HUES6 (cell line): ENCODE data around the gene PPP4R2.
"Not testable (repeated sequence)": the region's sequence is repeated elsewhere in the genome, so short reads cannot be mapped to it uniquely, and the experiment has no call there.

Experiments
- H3K27ac ChIP-seq: 2 replicates; pipeline ENCODE4 v1.7.0; 2013; ENCODE audit warnings: low read depth, mild to moderate bottlenecking, low read length, inconsistent platforms
- H3K27me3 ChIP-seq: 2 replicates; pipeline ENCODE4 v1.6.1; 2013; ENCODE audit warnings: low read length; ENCODE audit not compliant: control insufficient read depth, insufficient read depth
- H3K36me3 ChIP-seq: 2 replicates; pipeline ENCODE4 v1.6.1; 2013; ENCODE audit warnings: low read length; ENCODE audit not compliant: control insufficient read depth, insufficient read depth
- H3K4me1 ChIP-seq: 2 replicates; pipeline ENCODE4 v1.6.1; 2013; ENCODE audit warnings: low read length; ENCODE audit not compliant: control insufficient read depth, insufficient read depth
- H3K4me3 ChIP-seq: 2 replicates; pipeline ENCODE4 v1.5.1; 2013; ENCODE audit warnings: low read depth, low read length
- H3K9ac ChIP-seq: one replicate; pipeline ENCODE4 v1.6.1; 2013; ENCODE audit warnings: mild to moderate bottlenecking, low read length
- H3K9me3 ChIP-seq: 2 replicates; pipeline ENCODE4 v1.6.1; 2013; ENCODE audit warnings: low read depth, low read length; ENCODE audit not compliant: control insufficient read depth, insufficient read depth

PPP4R2 gene

GRCh38 chr3:73049319-73049718 is 52.7 kb downstream of the PPP4R2 start:
- H3K4me3 ChIP-seq: no peak overlapping the region
- H3K27ac ChIP-seq: no peak overlapping the region
- H3K36me3 ChIP-seq: peaks cover 17% of the 10 kb centered on the region
- H3K9ac ChIP-seq: no peak overlapping the region
- H3K27me3 ChIP-seq: no peaks in the 10 kb centered on the region
- H3K9me3 ChIP-seq: no peaks in the 10 kb centered on the region
- H3K4me1 ChIP-seq: peaks cover 21% of the 10 kb centered on the region

DNA sequence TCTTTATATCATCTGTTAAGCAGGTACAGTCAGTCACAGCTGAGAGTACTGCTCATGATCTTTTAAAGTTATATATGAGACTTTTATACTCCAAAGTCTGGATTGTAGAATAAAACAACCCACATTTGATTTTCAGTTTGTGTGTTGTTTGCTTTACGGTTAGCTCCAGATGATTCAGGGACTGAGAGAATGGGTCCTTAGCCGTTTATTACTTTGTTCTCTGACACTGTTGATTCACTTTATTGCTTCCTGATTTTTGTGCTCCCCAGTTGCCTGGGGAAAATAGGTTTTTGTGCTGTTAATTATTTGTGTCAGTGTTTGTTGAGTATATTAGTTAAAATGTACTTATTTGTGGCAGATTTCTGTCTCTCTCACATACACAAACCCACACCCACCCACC is 56.2 kb downstream of the PPP4R2 start:
- no peaks in the 10 kb centered on the region for H3K27me3 ChIP-seq
- no peak overlapping the region for H3K27ac ChIP-seq
- H3K9ac ChIP-seq: no peak overlapping the region
- H3K9me3 ChIP-seq: no peaks in the 10 kb centered on the region
- H3K4me3 ChIP-seq: no peak overlapping the region
- peaks cover 6% of the 10 kb centered on the region; the same call in 1 of the 2 replicates for H3K4me1 ChIP-seq
- H3K36me3 ChIP-seq: peaks cover 17% of the 10 kb centered on the region

GRCh38 chr3:73055583-73055982 is 59.0 kb downstream of the PPP4R2 start:
- Histone ChIP-seq H3K36me3 (peaks cover 18% of the 10 kb centered on the region), H3K9ac (no peak overlapping the region), H3K4me3 (no peak overlapping the region), H3K27ac (no peak overlapping the region), H3K9me3 (no peaks in the 10 kb centered on the region), H3K27me3 (no peaks in the 10 kb centered on the region), H3K4me1 (peaks cover 6% of the 10 kb centered on the region; the same call in 1 of the 2 replicates)

GRCh38 chr3:73056014-73056844 is 59.6 kb downstream of the PPP4R2 start:
- Histone ChIP-seq H3K9ac (no peak overlapping the region), H3K9me3 (no peaks in the 10 kb centered on the region), H3K36me3 (peaks cover 14% of the 10 kb centered on the region), H3K4me1 (peaks cover 6% of the 10 kb centered on the region; the same call in 1 of the 2 replicates), H3K27ac (no peak overlapping the region), H3K4me3 (no peak overlapping the region), H3K27me3 (no peaks in the 10 kb centered on the region)

- no peaks in the 10 kb centered on the region for H3K27me3 ChIP-seq
- H3K36me3 ChIP-seq: peaks cover 20% of the 10 kb centered on the region
- H3K9ac ChIP-seq: no peak overlapping the region
- H3K27ac ChIP-seq: no peak overlapping the region
- H3K9me3 ChIP-seq: no peaks in the 10 kb centered on the region
- H3K4me3 ChIP-seq: no peak overlapping the region
- H3K4me1 ChIP-seq: peaks cover 6% of the 10 kb centered on the region; the same call in 1 of the 2 replicates
Observed at GRCh38 chr3:73056845-73057150, 60.2 kb downstream of the PPP4R2 start.

DNA sequence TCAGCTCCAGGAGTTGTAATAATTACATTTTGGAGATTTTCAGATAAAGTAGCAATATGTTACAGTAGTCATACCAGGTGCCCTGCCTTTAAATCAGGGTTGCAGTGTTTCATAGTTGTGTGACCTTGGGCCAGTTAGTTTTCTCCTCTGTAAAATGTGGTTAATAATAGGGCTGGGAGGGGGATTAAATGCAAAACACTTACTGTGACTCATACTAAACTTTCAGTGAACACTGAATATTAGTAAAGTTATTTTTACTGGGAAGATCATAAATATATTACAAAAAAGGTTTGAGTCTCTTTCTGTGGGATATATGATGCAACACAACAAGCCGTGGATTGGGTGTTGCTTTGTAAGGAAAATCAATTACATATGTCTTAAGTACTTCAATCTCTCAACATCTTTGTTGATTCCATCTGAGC is 63.7 kb downstream of the PPP4R2 start:
- no peaks in the 10 kb centered on the region for H3K9me3 ChIP-seq
- H3K27ac ChIP-seq: no peak overlapping the region
- peaks cover 53% of the 10 kb centered on the region for H3K36me3 ChIP-seq
- H3K9ac ChIP-seq: no peak overlapping the region
- H3K4me1 ChIP-seq: no peaks in the 10 kb centered on the region
- no peaks in the 10 kb centered on the region for H3K27me3 ChIP-seq
- no peak overlapping the region for H3K4me3 ChIP-seq

DNA sequence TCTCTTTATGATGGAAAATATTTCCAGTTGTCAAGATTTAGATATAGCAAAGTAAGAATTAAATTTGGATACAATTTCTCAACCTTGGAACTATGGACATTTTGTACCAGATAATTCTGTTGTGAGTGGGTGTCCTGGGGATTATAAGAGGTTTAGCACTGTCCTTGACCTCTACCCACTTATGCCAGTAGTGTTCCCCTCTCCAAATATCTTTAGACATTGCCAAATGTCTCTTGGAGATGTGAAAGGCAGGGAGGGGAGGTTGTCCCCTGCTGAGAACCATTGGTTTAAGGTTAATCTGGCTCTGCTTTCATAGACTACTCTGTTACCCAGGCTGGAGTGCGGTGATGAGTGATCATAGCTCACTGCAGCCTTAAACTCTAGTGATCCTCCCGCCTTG is 64.8 kb downstream of the PPP4R2 start, which contains the start of gene EBLN2:
EBLN2 (plus strand) TSS at position 244 of the 400 bp plus-strand sequence. CDS start 423 bp downstream, outside the sequence.
- no peak within 1 kb of the TSS for H3K9ac ChIP-seq
- no peak within 1 kb of the TSS for H3K27ac ChIP-seq
- peaks cover 60% of the 10 kb centered on the region for H3K36me3 ChIP-seq
- no peaks in the 10 kb centered on the region for H3K9me3 ChIP-seq
- H3K4me1 ChIP-seq: no peaks in the 10 kb centered on the region
- H3K27me3 ChIP-seq: no peaks in the 10 kb centered on the region
- H3K4me3 ChIP-seq: no peak within 1 kb of the TSS

DNA sequence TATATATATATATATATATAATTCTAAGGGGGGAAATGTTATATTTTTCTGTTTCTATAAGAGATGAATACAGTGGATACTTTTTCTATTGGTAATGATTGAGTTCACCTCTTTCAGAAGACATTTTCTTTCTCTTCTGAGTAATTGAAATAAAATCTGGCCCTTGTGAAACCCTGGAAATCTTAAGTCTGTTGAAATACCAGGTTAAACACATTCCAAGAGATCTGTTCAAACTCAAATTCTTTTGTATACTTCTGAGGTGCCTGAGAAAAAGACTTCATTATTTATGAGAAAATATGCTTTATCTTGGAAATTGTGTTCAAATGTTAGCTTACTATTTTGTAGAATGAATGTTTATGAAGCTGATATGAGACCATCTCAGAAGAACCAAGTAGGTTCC is 69.6 kb downstream of the PPP4R2 start:
- peaks cover 58% of the 10 kb centered on the region for H3K36me3 ChIP-seq
- not testable (repeated sequence) for H3K9ac ChIP-seq, H3K4me3 ChIP-seq, H3K4me1 ChIP-seq, H3K27ac ChIP-seq, H3K9me3 ChIP-seq, H3K27me3 ChIP-seq

DNA sequence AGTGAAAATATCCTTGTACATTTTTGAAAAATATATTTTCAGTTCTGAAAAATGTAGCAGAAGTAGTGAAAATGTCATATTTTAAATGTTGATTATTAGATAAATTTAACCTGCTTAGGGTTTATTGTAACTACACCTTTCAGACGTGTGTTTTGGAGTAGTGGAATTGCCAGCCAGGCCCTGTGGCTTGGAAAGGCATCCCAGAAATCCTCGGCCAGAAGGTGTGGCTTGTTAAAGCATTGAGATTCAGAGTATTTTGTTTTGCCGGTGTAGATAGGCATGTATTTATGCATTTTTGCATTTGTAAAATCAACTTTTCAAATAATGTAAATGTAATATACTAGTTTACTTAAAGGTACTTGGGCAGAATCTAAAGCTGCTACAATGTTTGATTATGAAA is 71.8 kb downstream of the PPP4R2 start:
- no peaks in the 10 kb centered on the region for H3K27me3 ChIP-seq
- peaks cover 9% of the 10 kb centered on the region; the same call in 1 of the 2 replicates for H3K4me1 ChIP-seq
- H3K36me3 ChIP-seq: peaks cover 38% of the 10 kb centered on the region
- no peak overlapping the region for H3K27ac ChIP-seq
- no peaks in the 10 kb centered on the region for H3K9me3 ChIP-seq
- no peak overlapping the region for H3K4me3 ChIP-seq
- H3K9ac ChIP-seq: no peak overlapping the region

GRCh38 chr3:73069187-73069586 is 72.6 kb downstream of the PPP4R2 start:
- Histone ChIP-seq H3K9ac (no peak overlapping the region), H3K4me3 (no peak overlapping the region), H3K27me3 (no peaks in the 10 kb centered on the region), H3K27ac (no peak overlapping the region), H3K9me3 (no peaks in the 10 kb centered on the region), H3K36me3 (peaks cover 31% of the 10 kb centered on the region), H3K4me1 (peaks cover 9% of the 10 kb centered on the region; the same call in 1 of the 2 replicates)

GRCh38 chr3:73069775-73070444 is 73.3 kb downstream of the PPP4R2 start:
- Histone ChIP-seq H3K27ac (no peak overlapping the region), H3K36me3 (peaks cover 23% of the 10 kb centered on the region), H3K9ac (no peak overlapping the region), H3K9me3 (no peaks in the 10 kb centered on the region), H3K4me1 (peaks cover 9% of the 10 kb centered on the region; the same call in 1 of the 2 replicates), H3K27me3 (no peaks in the 10 kb centered on the region), H3K4me3 (no peak overlapping the region)
